IPS-18a (cell line): ENCODE results near the gene COL6A5.

Experiments used
- H3K27ac ChIP-seq: one replicate; pipeline ENCODE4 v1.5.1; 2013; ENCODE audit warnings: low read length
- H3K27me3 ChIP-seq: one replicate; pipeline ENCODE4 v1.6.1; 2013; ENCODE audit warnings: mild to moderate bottlenecking, low read length; ENCODE audit not compliant: control insufficient read depth, insufficient read depth
- H3K36me3 ChIP-seq: one replicate; pipeline ENCODE4 v1.6.1; 2013; ENCODE audit warnings: low read depth, low read length; ENCODE audit not compliant: control insufficient read depth
- H3K4me1 ChIP-seq: one replicate; pipeline ENCODE4 v1.6.1; 2013; ENCODE audit warnings: low read depth, low read length; ENCODE audit not compliant: control insufficient read depth
- H3K4me3 ChIP-seq: one replicate; pipeline ENCODE4 v1.5.1; 2013; ENCODE audit warnings: low read length
- H3K9ac ChIP-seq: one replicate; pipeline ENCODE4 v1.6.1; 2013; ENCODE audit warnings: mild to moderate bottlenecking, low read length, moderate library complexity
- H3K9me3 ChIP-seq: one replicate; pipeline ENCODE4 v1.6.1; 2013; ENCODE audit warnings: low read depth, low read length; ENCODE audit not compliant: control insufficient read depth

The COL6A5 gene

DNA sequence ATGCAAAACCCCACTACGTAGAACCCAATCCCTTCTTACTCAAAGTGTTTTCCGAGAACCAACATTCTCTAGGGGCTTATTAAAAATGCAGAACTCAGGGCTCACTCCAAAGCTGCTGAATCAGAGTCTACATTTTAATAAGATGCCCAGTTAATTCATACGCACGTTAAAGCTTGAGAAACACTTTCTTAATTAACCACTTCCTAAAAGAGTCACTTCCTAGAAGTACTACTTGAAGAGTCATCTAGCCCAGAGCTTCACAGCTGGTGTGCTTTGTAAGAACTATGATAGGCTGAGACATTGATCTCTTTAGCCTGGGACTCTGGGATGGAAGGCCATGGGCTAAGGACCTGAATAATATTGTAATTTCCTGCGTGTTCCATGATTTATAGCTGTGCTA is 9.0 kb downstream of the COL6A5 start:
- Histone ChIP-seq H3K4me1 (no peaks in the 10 kb centered on the region), H3K27me3 (no peaks in the 10 kb centered on the region), H3K9ac (no peak overlapping the region), H3K9me3 (no peaks in the 10 kb centered on the region), H3K27ac (no peak overlapping the region), H3K4me3 (no peak overlapping the region), H3K36me3 (no peaks in the 10 kb centered on the region)

DNA sequence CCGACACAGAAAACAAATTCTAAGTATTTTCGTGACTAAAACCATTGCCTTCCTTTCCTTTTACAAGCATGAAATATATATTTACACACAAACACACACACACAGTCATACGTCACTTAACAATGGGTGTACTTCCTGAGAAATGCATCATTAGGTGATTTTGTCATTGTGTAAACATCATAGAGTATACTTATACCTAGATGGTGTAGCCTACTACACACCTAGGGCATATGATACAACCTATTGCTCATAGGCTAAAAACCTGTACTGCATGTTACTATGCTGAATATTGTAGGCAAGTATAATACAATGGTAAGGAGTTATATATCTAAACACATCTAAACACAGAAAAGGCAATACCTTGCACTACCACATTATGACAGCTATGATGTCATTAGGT is 28.6 kb downstream of the COL6A5 start:
- no peaks in the 10 kb centered on the region for H3K36me3 ChIP-seq
- no peaks in the 10 kb centered on the region for H3K9me3 ChIP-seq
- no peak overlapping the region for H3K4me3 ChIP-seq
- no peaks in the 10 kb centered on the region for H3K27me3 ChIP-seq
- no peak overlapping the region for H3K9ac ChIP-seq
- no peak overlapping the region for H3K27ac ChIP-seq
- H3K4me1 ChIP-seq: no peaks in the 10 kb centered on the region

DNA sequence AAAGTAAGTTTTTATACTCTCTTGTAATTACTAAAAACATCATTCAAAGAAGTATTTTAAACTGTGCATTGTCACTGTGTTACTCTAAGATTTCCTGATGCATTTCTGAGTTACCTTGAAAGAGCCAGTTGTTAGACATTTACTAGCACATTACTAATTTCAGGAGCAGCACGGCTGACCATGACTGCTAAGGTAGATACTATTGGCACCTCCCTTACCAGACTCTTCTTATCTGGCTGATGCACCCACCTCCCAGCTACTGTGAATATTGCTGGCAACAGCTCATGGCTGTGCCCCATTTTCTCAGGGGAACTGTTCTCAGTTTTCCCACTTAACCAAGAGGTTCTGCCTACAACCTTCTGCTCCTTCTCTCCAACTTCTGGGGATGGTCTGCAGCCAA is 29.4 kb downstream of the COL6A5 start:
- H3K9ac ChIP-seq: no peak overlapping the region
- no peaks in the 10 kb centered on the region for H3K9me3 ChIP-seq
- H3K27me3 ChIP-seq: no peaks in the 10 kb centered on the region
- H3K4me1 ChIP-seq: no peaks in the 10 kb centered on the region
- H3K27ac ChIP-seq: no peak overlapping the region
- no peaks in the 10 kb centered on the region for H3K36me3 ChIP-seq
- H3K4me3 ChIP-seq: no peak overlapping the region

DNA sequence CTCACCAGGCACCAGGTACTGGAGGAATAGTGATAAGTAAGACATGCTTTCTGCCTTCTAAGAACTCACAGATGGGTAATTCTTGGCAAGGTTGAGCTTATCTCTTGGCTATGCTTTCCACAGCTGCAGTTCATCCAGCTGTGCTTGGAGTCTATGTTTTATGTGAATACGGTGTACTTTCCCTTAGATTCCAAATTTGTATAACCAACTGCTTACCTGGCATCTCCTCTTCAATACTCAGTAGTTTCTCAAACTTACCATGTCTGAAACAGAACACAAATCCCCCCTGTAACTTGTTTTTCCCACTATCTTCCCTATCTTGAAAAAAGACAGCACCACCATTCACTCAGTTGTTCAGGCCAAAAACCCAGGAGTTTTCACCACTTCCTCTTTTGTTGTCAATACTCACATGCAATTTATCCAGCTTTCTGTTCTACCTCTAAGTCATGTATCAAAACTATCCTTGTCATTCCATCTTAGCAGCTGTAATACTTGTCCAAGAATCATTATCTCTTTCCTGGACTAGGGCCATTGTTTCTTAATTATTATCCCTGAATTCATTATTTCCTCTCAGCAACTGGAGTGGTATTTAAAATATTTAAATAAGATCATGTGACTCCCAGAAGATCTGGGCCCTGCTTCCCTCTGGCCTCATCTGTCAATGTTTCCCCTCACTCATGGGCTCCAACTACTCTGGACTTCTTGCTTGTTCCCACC is 32.6 kb downstream of the COL6A5 start:
- Histone ChIP-seq H3K9ac (no peak overlapping the region), H3K27me3 (no peaks in the 10 kb centered on the region), H3K4me1 (no peaks in the 10 kb centered on the region), H3K4me3 (no peak overlapping the region), H3K27ac (no peak overlapping the region), H3K36me3 (no peaks in the 10 kb centered on the region), H3K9me3 (no peaks in the 10 kb centered on the region)

DNA sequence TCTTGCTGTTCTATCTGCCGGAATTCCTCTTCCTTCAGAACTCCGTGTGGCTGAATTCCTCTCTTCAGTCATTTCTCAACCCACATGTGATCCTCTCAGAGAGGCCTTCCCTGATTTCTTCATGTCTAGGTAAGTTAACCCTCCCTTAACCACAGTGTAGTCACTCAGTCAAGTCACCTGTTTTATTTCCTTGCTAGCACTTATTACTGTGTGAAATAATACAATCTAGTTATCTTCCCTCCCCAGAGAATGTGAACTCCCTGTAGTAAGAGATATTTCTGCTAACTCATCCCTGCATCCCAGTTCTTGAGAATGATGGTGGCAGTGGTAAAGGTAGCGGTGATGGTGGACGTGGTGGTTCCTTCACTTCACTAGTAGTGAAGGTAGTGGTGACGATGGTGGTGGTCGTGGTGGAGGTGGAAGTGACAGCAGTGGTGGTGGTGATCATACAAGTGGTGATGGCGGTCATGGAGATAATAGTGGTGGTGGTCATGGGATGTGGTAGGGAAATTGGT is 33.3 kb downstream of the COL6A5 start:
- no peak overlapping the region for H3K9ac ChIP-seq
- no peaks in the 10 kb centered on the region for H3K36me3 ChIP-seq
- no peaks in the 10 kb centered on the region for H3K27me3 ChIP-seq
- no peak overlapping the region for H3K27ac ChIP-seq
- no peaks in the 10 kb centered on the region for H3K9me3 ChIP-seq
- H3K4me1 ChIP-seq: no peaks in the 10 kb centered on the region
- H3K4me3 ChIP-seq: no peak overlapping the region

DNA sequence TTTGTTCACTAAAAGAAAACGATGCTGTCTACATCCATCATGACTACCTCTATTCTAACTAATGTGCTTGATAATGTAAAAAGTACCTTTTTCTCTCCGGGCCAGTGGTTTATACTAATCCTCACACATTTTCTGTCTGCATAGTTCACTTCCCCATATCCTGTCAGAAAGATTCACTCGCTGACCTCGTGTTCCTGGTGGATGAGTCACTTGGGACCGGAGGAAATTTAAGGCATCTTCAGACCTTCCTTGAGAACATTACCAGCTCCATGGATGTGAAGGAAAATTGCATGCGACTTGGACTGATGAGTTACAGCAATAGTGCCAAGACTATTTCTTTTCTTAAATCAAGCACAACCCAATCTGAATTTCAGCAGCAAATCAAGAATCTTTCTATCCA is 33.8 kb downstream of the COL6A5 start:
- Histone ChIP-seq H3K4me1 (no peaks in the 10 kb centered on the region), H3K9ac (no peak overlapping the region), H3K27me3 (no peaks in the 10 kb centered on the region), H3K27ac (no peak overlapping the region), H3K36me3 (no peaks in the 10 kb centered on the region), H3K9me3 (no peaks in the 10 kb centered on the region), H3K4me3 (no peak overlapping the region)

DNA sequence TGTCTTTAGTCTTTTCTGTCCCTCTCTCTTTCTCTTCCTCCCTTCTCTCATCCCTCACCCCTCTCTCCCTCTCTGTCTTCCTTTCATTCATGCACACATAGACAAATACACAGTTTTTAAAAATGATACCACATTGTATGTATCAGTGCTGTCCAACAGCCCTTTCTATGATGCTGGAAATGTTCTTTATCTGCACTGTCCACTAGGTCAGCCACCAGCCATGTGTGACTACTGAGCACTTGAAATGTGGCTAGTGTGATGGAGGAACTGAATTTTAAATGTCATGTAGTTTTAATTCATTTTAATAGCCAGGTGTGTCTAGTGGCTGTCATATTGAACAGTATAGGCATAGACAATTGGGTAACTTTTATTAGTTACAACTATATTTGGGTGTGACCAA is 34.9 kb downstream of the COL6A5 start:
- no peaks in the 10 kb centered on the region for H3K4me1 ChIP-seq
- H3K9me3 ChIP-seq: no peaks in the 10 kb centered on the region
- H3K27ac ChIP-seq: no peak overlapping the region
- no peak overlapping the region for H3K4me3 ChIP-seq
- H3K27me3 ChIP-seq: no peaks in the 10 kb centered on the region
- no peaks in the 10 kb centered on the region for H3K36me3 ChIP-seq
- no peak overlapping the region for H3K9ac ChIP-seq

DNA sequence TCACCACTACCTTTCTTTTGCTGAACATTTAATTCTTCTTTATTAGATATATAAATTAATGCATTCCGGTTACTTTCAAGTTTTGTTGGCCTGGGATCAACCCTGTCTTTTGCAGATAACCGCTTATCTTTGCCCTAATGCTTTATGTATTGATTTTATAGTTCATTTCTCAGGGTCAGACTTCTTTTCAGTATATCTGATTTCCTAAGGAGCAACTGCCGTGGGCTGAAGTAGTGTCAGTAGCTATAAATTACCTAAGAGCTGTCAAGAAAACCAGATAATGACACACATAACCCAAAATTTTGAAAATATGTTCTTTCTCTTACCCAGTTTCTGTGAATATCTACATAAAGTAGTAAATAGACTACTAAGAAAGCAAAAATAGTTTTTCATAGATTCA is 38.0 kb downstream of the COL6A5 start:
- Histone ChIP-seq H3K27ac (no peak overlapping the region), H3K4me1 (no peaks in the 10 kb centered on the region), H3K9ac (no peak overlapping the region), H3K27me3 (no peaks in the 10 kb centered on the region), H3K4me3 (no peak overlapping the region), H3K9me3 (no peaks in the 10 kb centered on the region), H3K36me3 (no peaks in the 10 kb centered on the region)

DNA sequence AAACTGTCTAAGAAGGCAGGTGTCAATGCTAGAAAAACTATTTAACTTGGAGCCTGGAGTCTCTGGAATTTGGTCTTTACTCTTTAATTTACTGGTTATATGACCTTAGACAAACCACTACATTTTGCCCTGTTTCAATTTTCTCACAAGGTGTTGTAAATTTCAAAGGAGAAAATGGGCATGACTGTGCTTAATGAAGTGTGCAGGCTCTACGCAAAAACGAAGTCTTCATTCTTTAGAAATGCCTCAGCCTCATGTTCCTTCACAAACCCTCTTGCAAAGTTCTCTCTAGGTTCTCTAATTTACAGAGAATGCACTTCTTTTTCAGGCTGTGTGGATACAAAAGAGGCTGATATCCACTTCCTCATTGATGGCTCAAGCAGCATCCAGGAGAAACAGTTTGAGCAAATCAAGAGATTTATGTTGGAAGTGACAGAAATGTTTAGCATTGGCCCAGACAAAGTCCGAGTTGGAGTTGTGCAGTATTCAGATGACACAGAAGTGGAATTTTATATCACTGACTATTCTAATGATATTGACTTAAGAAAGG is 39.1 kb downstream of the COL6A5 start:
- Histone ChIP-seq H3K9me3 (no peaks in the 10 kb centered on the region), H3K27ac (no peak overlapping the region), H3K9ac (no peak overlapping the region), H3K27me3 (no peaks in the 10 kb centered on the region), H3K36me3 (no peaks in the 10 kb centered on the region), H3K4me3 (no peak overlapping the region), H3K4me1 (no peaks in the 10 kb centered on the region)

DNA sequence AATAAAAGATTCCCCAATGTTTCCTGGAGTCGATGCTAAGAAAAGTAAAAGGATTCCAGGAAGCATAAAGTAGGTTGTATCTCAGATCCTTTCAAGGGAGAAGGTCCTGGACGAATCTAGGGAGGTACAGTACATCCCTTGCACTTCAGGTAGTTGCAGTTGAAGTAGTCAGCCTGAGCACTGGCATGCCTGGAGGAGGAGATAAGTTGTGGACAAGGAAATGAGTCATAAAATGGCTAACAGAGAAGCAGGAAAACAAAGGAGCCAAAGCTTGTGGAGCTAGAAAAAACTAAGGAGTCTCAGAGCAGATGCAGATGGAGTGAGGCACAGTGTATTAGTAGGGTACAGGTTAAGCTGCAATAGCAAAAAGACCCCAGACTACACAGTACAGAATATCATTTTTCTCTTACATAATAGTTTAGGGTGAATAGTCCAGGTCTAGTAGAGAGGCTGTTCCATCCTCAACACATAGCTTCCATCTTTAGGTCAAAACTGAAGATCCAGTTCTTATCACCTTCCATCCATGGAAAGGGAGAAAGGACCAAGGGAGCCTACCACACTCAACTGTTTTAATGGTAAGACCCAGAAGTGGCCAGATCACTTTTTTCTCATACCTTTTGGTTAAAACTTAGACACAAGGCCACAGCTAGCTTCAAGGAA is 41.3 kb downstream of the COL6A5 start:
- H3K27ac ChIP-seq: no peak overlapping the region
- no peaks in the 10 kb centered on the region for H3K36me3 ChIP-seq
- H3K4me3 ChIP-seq: no peak overlapping the region
- no peak overlapping the region for H3K9ac ChIP-seq
- no peaks in the 10 kb centered on the region for H3K27me3 ChIP-seq
- H3K4me1 ChIP-seq: no peaks in the 10 kb centered on the region
- no peaks in the 10 kb centered on the region for H3K9me3 ChIP-seq

DNA sequence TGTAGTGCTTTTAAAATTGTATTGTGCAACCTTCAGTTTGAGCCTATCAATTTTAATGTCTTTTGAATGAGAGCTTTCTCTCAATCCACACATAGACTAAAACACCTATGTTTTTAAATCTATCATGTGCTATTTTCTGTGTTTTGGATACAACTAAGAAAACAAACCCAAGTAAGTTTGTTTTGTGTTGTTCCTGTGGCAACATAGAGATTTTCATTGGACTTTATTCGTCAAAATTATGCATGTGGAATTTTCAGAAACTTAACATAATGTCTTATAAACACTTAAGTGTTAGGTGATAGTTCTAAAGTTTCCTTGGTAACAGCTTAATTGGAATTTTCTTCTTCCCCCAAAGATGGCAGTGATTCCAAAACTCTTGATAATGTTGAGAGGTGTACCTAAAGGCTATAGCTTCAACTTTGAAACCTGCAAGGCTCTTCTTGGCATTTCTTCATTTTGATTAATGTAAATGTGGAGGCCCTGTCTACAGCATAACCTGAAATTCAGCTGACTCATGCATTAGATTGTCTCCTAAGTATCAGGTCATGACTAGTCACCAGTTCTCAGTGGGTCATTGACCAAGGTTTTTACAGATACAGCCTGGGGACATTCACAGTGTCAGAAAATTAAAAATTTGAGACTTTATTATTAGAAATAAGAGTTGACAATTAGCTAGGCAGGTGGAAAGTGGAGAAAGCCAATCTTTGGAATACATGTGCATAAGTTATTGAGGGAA is 44.4 kb downstream of the COL6A5 start:
- H3K36me3 ChIP-seq: no peaks in the 10 kb centered on the region
- H3K27me3 ChIP-seq: no peaks in the 10 kb centered on the region
- H3K9ac ChIP-seq: no peak overlapping the region
- no peaks in the 10 kb centered on the region for H3K9me3 ChIP-seq
- no peak overlapping the region for H3K27ac ChIP-seq
- no peaks in the 10 kb centered on the region for H3K4me1 ChIP-seq
- no peak overlapping the region for H3K4me3 ChIP-seq
